Upper lobe of right lung (tissue), 1 donor: Measurements from ENCODE around the gene SPACDR. TPM values are rescaled to one million over a fixed set of nuclear protein-coding genes. Genes with fewer than 3 reads are reported as not detected.
A peak's percentile ranks its signal among the peaks of the same experiment; 100 is the strongest.

Source experiments
- ATAC-seq: fragments of 200-7000 bp; cut with Tn5 transposase; one replicate; pipeline ENCODE4 v1.9.1; 2020; ENCODE audit warnings: mild to moderate bottlenecking, moderate library complexity
- DNase-seq: peaks from one replicate; pipeline ENCODE4 v3.0.0-alpha.2; 2020
- H3K27ac ChIP-seq: fragments of 200-600 bp; one replicate; pipeline ENCODE4 v1.8.0; 2022
- H3K27me3 ChIP-seq: fragments of 200-600 bp; one replicate; pipeline ENCODE4 v1.8.0; 2022; ENCODE audit warnings: mild to moderate bottlenecking
- H3K36me3 ChIP-seq: fragments of 200-600 bp; one replicate; pipeline ENCODE4 v1.8.0; 2022
- H3K4me1 ChIP-seq: fragments of 200-600 bp; one replicate; pipeline ENCODE4 v1.8.0; 2022
- H3K4me3 ChIP-seq: fragments of 200-600 bp; one replicate; pipeline ENCODE4 v1.8.0; 2022; ENCODE audit warnings: mild to moderate bottlenecking
- H3K9me3 ChIP-seq: fragments of 200-600 bp; one replicate; pipeline ENCODE4 v1.8.0; 2022
- intact Hi-C: fragments of 100-400 bp; cut with DNase I; formaldehyde crosslinking; loops from one replicate; pipeline ENCODE4 v1.11.0; 2022
- total RNA-seq: library from RNA; stranded (reverse); fragmentation: NEBNext Ultra II Directional; extraction: Animal tissue kit (Norgen Biotek cat#: 25700); gene quantifications from one replicate; pipeline ENCODE4 v1.2.1, GENCODE V29; 2021
- TF ChIP-seq, protein P1 (sequence below): fragments of 200-600 bp; IDR thresholded peaks from one replicate; pipeline ENCODE4 v1.8.0; 2022; ENCODE audit warnings: antibody characterized with exemption
- donor health status: DM: no; HTN: yes; CAD: no; lungs with severe emphysema.

The SPACDR gene
- total RNA-seq, 1 donor from 2014 or later: 1.8 TPM

DNA sequence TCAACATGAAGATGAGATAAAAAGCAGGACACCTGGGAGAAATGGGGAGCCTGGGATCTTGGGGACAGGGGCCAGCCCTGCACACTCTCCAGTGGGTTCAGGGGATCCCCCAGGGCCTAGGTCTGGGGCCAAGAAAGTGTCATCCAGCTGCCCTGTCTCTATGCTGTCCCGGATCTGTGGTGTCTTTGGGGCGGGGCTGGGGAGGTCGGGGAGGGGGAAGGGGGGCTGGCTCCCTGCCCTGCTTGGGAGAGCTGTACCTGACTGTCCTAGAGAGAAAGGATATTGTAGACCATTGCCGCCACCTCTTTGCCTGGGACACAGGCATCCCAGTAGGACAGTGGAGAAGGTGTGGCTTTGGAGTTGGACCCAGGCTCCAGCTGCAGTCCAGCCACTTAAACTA lies 7.0 kb upstream of the SPACDR start:
- H3K4me3 ChIP-seq: no peak overlapping the region
- no peak for ATAC-seq
- H3K9me3 ChIP-seq: no peaks in the 10 kb centered on the region
- no peaks in the 10 kb centered on the region for H3K27me3 ChIP-seq
- peaks cover 59% of the 10 kb centered on the region for H3K36me3 ChIP-seq
- peaks cover 34% of the 10 kb centered on the region for H3K4me1 ChIP-seq
- no peak overlapping the region for H3K27ac ChIP-seq
- intact Hi-C loops: loop anchor here (10.0 kb wide), 1 partner anchor 214 kb away; no protein-coding TSS in a partner anchor
- TF ChIP-seq, protein P1, sequence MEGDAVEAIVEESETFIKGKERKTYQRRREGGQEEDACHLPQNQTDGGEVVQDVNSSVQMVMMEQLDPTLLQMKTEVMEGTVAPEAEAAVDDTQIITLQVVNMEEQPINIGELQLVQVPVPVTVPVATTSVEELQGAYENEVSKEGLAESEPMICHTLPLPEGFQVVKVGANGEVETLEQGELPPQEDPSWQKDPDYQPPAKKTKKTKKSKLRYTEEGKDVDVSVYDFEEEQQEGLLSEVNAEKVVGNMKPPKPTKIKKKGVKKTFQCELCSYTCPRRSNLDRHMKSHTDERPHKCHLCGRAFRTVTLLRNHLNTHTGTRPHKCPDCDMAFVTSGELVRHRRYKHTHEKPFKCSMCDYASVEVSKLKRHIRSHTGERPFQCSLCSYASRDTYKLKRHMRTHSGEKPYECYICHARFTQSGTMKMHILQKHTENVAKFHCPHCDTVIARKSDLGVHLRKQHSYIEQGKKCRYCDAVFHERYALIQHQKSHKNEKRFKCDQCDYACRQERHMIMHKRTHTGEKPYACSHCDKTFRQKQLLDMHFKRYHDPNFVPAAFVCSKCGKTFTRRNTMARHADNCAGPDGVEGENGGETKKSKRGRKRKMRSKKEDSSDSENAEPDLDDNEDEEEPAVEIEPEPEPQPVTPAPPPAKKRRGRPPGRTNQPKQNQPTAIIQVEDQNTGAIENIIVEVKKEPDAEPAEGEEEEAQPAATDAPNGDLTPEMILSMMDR: no peak
- DNase-seq: no peak

DNA sequence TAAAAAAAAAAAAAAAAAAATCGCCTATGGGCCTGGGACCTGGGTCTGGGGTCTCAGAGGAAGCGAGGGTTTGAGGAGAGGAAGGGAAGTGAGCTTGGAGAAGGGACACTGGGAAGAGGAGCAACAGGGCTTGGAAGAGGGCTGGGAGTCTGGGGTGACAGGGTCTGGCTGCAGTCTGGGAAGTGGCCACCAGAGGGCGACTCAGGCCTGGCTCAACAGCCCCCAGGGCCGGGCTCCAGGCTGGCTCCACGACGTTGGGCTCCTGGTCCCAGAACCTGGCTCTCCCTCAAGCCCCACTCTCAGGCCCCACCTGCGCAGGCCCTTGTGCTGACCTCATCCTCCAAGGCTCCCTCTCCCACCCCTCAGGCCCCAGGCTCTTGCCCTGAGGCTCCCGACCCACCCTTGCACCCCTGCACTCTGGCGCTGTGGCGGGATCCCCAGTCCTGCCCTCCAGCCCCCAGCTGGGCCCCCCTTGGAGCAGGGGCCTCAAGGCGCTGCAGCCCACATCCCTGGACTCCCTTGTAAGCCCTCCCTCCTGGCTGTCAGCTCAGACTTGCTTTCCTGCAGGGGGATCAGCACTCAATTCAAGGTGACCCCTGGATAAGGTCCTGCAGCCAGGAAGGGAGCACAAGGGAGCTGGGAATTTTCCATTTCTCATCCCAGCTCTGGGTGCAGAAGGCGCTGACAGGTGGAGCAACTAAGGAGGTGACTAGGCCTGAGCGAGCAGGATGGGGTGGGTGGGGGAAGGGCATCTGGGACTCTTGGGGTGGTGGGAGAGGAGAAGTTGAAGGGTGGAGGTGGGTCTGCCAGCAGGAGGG lies 5.4 kb upstream of the SPACDR start:
- Histone ChIP-seq H3K4me1 (peaks cover 35% of the 10 kb centered on the region), H3K27me3 (no peaks in the 10 kb centered on the region), H3K9me3 (no peaks in the 10 kb centered on the region), H3K27ac (no peak overlapping the region), H3K4me3 (no peak overlapping the region), H3K36me3 (peaks cover 52% of the 10 kb centered on the region)
- TF ChIP-seq, protein P1: peak; percentile 92
- intact Hi-C loops: loop anchor here (5.0 to 10.0 kb wide), 2 partner anchors 93 to 215 kb away; no protein-coding TSS in a partner anchor
- DNase-seq (peak; percentile 93), ATAC-seq (peak; percentile 88)

DNA sequence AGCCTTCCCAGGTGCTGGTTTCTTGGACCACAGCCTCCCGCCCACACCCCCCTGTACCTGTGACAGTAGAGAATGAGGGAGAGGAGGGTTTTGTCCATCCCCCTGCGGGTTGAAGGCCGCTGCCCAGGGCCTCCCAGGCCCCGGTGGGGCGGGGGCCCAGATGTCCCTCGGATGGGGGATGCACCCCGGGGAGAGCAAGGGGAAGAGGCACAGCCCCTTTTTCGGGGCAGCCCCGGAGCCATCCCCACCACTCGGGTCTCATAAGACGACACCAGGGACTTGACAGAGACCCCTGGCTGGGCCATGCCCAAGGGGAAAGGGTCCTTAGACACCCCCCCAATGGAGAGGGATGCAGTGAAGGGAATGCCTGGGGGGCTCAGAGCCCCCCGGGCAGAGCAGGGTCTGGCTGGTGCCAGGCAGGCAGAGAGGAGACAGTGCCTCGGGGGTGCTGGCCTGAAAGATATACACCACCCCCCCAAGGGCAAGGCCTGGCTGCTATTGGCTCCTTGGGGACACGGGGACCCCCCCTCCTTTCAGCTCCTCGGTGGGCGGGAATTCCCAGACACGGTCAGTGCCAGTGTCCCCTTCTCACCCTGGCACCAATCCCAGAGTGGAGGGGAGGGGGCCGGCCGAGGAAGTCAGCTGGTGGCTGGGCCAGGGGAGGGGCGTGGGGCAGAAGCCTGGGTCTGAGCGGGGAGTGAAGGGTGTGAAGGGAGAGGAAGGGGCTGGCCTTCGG lies 3.7 kb upstream of the SPACDR start:
- Histone ChIP-seq H3K27ac (no peak overlapping the region), H3K27me3 (no peaks in the 10 kb centered on the region), H3K36me3 (peaks cover 37% of the 10 kb centered on the region), H3K4me1 (peaks cover 21% of the 10 kb centered on the region), H3K4me3 (no peak overlapping the region), H3K9me3 (no peaks in the 10 kb centered on the region)
- TF ChIP-seq, protein P1: no peak
- DNase-seq: no peak
- no peak for ATAC-seq
- intact Hi-C loops: loop anchor here (5.0 kb wide), 1 partner anchor 94 kb away; no protein-coding TSS in a partner anchor

- Histone ChIP-seq H3K27me3 (no peaks in the 10 kb centered on the region), H3K4me3 (no peak overlapping the region), H3K9me3 (no peaks in the 10 kb centered on the region), H3K4me1 (peaks cover 16% of the 10 kb centered on the region), H3K27ac (no peak overlapping the region), H3K36me3 (peaks cover 37% of the 10 kb centered on the region)
- ATAC-seq (no peak), DNase-seq (no peak)
- TF ChIP-seq, protein P1: no peak
- intact Hi-C loops: loop anchor here (5.0 kb wide), 1 partner anchor 95 kb away; no protein-coding TSS in a partner anchor
These were observed 2.9 kb upstream of the SPACDR start for GRCh38 chr7:100466653-100467605.
